Uterus (tissue), 4 donors: ENCODE data around the gene TSPAN5. TPM values are rescaled to one million over a fixed set of nuclear protein-coding genes. Genes with fewer than 3 reads are reported as not detected.

ENCODE experiments used
- DNase-seq, 2 donors: peaks; one replicate each; pipeline ENCODE4 v3.0.0-alpha.2; 2019 to 2020
- H3K27ac ChIP-seq, 2 donors: fragments of 200-600 bp; sonication (generic); 1 replicate in 1 of 2; 2 replicates in 1 of 2; pipeline ENCODE4 v1.5.1; 2016 to 2018
- H3K27me3 ChIP-seq, 2 donors: fragments of 200-600 bp; sonication (generic); one replicate each; pipeline ENCODE4 v1.5.1; 2018 to 2019; ENCODE audit warnings: control low read depth in 1 of 2
- H3K36me3 ChIP-seq, 2 donors: fragments of 200-600 bp; sonication (generic); one replicate each; pipeline ENCODE4 v1.5.1; 2019; ENCODE audit warnings: control low read depth in 1 of 2
- H3K4me1 ChIP-seq, 2 donors: fragments of 200-600 bp; sonication (generic); one replicate each; pipeline ENCODE4 v1.5.1; 2018 to 2019; ENCODE audit warnings: control low read depth in 1 of 2
- H3K4me3 ChIP-seq, 2 donors: fragments of 200-600 bp; sonication (generic); 1 replicate in 1 of 2; 2 replicates in 1 of 2; pipeline ENCODE4 v1.5.1; 2018 to 2019; ENCODE audit warnings: mild to moderate bottlenecking in 1 of 2
- H3K9me3 ChIP-seq, 2 donors: fragments of 200-600 bp; sonication (generic); one replicate each; pipeline ENCODE4 v1.5.1; 2019; ENCODE audit warnings: control low read depth in 1 of 2
- CTCF ChIP-seq, 4 experiments: fragments of 200-600 bp in 2 of 4; fragments of 450-650 bp in 2 of 4; sonication (generic) in 2 of 4; IDR thresholded peaks; one replicate each; pipeline ENCODE4 v1.5.1; 2016 to 2019; ENCODE audit warnings: antibody characterized with exemption in 4 of 4, mild to moderate bottlenecking in 2 of 4, moderate library complexity in 1 of 4
- POLR2A ChIP-seq, 2 donors: fragments of 450-650 bp; IDR thresholded peaks; one replicate each; pipeline ENCODE4 v1.6.1; 2016; ENCODE audit warnings: antibody characterized with exemption in 2 of 2, mild to moderate bottlenecking in 1 of 2, moderate library complexity in 1 of 2
- intact Hi-C: fragments of 100-400 bp; cut with DNase I; formaldehyde crosslinking; loops from one replicate; pipeline ENCODE4 v1.15.1; 2023; ENCODE audit warnings: low total_unique reads
- total RNA-seq, 4 donors: library from RNA; depleted of rRNA in 3 of 4; stranded (reverse); fragments of >200 nt in 3 of 4; gene quantifications; one replicate each; pipeline versions ENCODE4 v1.1.0 to v1.2.4, GENCODE V29; 2014 to 2023
- donor health status: DM: yes; HTN: yes; CAD: no.

Gene TSPAN5
- total RNA-seq, 4 donors from 2014 or later, result 15.9 to 45.3 (median 30.3) TPM

GRCh38 chr4:98433691-98434090, 224.7 kb downstream of the TSPAN5 start:
- TF ChIP-seq CTCF (IDR thresholded peaks at IDR 0.05), result no peak
- no peak for TF ChIP-seq POLR2A (IDR thresholded peaks at IDR 0.05)
- Histone ChIP-seq H3K27ac (no peak overlapping the region), H3K4me1 (no peaks in the 10 kb centered on the region)

GRCh38 chr4:98430708-98431403, 227.6 kb downstream of the TSPAN5 start:
- H3K9me3 ChIP-seq, result no peaks in the 10 kb centered on the region
- H3K4me3 ChIP-seq, result no peak overlapping the region
- H3K36me3 ChIP-seq, result no peaks in the 10 kb centered on the region
- H3K4me1 ChIP-seq, result no peaks in the 10 kb centered on the region
- no peak for DNase-seq
- no peak overlapping the region for H3K27ac ChIP-seq
- TF ChIP-seq POLR2A (IDR thresholded peaks at IDR 0.05), result no peak
- TF ChIP-seq CTCF (IDR thresholded peaks at IDR 0.05), result no peak
- intact Hi-C loops, result no loop called here
- H3K27me3 ChIP-seq, result no peaks in the 10 kb centered on the region

More at GRCh38 chr4:98433691-98434090, 224.7 kb downstream of the TSPAN5 start:
- no peaks in the 10 kb centered on the region for H3K9me3 ChIP-seq
- H3K4me3 ChIP-seq, result no peak overlapping the region
- no peaks in the 10 kb centered on the region for H3K27me3 ChIP-seq
- intact Hi-C loops, result no loop called here
- H3K36me3 ChIP-seq, result no peaks in the 10 kb centered on the region
- DNase-seq, result no peak

GRCh38 chr4:98423009-98423408, 235.4 kb downstream of the TSPAN5 start:
- H3K36me3 ChIP-seq, result no peaks in the 10 kb centered on the region
- TF ChIP-seq CTCF (IDR thresholded peaks at IDR 0.05) (no peak), POLR2A (IDR thresholded peaks at IDR 0.05) (no peak)
- no peak overlapping the region for H3K4me3 ChIP-seq
- H3K27me3 ChIP-seq, result no peaks in the 10 kb centered on the region
- intact Hi-C loops, result no loop called here
- no peaks in the 10 kb centered on the region for H3K4me1 ChIP-seq
- H3K9me3 ChIP-seq, result no peaks in the 10 kb centered on the region
- DNase-seq, result no peak
- peak overlapping the region in 1 of 2 donors; percentile 40 for H3K27ac ChIP-seq

- no peaks in the 10 kb centered on the region for H3K36me3 ChIP-seq
- TF ChIP-seq POLR2A (IDR thresholded peaks at IDR 0.05) (no peak), CTCF (IDR thresholded peaks at IDR 0.05) (no peak)
- DNase-seq, result no peak
- H3K4me1 ChIP-seq, result no peaks in the 10 kb centered on the region
- H3K27me3 ChIP-seq, result no peaks in the 10 kb centered on the region
- no peak overlapping the region for H3K27ac ChIP-seq
- intact Hi-C loops, result no loop called here
- no peaks in the 10 kb centered on the region for H3K9me3 ChIP-seq
- H3K4me3 ChIP-seq, result no peak overlapping the region
These were observed 237.3 kb downstream of the TSPAN5 start for GRCh38 chr4:98421111-98421510.
